Lower leg skin (tissue), 3 donors: ENCODE data around the gene DNASE2.

Experiments
- POLR2A ChIP-seq, 2 donors: fragments of 450-650 bp; IDR thresholded peaks; one replicate each; pipeline ENCODE4 v1.6.1; 2016 to 2017; ENCODE audit warnings: antibody characterized with exemption in 2 of 2, mild to moderate bottlenecking in 1 of 2, moderate library complexity in 1 of 2
- TF ChIP-seq, protein P1 (sequence below), 3 donors: fragments of 450-650 bp; IDR thresholded peaks; one replicate each; pipeline ENCODE4 v1.5.1; 2016; ENCODE audit warnings: antibody characterized with exemption in 3 of 3, mild to moderate bottlenecking in 3 of 3, moderate library complexity in 2 of 3

- TF ChIP-seq, protein P1, sequence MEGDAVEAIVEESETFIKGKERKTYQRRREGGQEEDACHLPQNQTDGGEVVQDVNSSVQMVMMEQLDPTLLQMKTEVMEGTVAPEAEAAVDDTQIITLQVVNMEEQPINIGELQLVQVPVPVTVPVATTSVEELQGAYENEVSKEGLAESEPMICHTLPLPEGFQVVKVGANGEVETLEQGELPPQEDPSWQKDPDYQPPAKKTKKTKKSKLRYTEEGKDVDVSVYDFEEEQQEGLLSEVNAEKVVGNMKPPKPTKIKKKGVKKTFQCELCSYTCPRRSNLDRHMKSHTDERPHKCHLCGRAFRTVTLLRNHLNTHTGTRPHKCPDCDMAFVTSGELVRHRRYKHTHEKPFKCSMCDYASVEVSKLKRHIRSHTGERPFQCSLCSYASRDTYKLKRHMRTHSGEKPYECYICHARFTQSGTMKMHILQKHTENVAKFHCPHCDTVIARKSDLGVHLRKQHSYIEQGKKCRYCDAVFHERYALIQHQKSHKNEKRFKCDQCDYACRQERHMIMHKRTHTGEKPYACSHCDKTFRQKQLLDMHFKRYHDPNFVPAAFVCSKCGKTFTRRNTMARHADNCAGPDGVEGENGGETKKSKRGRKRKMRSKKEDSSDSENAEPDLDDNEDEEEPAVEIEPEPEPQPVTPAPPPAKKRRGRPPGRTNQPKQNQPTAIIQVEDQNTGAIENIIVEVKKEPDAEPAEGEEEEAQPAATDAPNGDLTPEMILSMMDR (IDR thresholded peaks at IDR 0.05): no peak
- TF ChIP-seq POLR2A (IDR thresholded peaks at IDR 0.05): no peak
These were observed 7.1 kb downstream of the DNASE2 start for GRCh38 chr19:12873891-12874745.
